GM18499 (cell line): ENCODE measurements around the gene FBXO41.

Source experiments
- ATAC-seq: cut with Tn5 transposase; IDR thresholded peaks from one replicate; pipeline ENCODE4 v1.9.1; 2021; ENCODE audit warnings: moderate number of reproducible peaks; ENCODE audit not compliant: insufficient read depth, unreplicated experiment

Gene FBXO41

DNA sequence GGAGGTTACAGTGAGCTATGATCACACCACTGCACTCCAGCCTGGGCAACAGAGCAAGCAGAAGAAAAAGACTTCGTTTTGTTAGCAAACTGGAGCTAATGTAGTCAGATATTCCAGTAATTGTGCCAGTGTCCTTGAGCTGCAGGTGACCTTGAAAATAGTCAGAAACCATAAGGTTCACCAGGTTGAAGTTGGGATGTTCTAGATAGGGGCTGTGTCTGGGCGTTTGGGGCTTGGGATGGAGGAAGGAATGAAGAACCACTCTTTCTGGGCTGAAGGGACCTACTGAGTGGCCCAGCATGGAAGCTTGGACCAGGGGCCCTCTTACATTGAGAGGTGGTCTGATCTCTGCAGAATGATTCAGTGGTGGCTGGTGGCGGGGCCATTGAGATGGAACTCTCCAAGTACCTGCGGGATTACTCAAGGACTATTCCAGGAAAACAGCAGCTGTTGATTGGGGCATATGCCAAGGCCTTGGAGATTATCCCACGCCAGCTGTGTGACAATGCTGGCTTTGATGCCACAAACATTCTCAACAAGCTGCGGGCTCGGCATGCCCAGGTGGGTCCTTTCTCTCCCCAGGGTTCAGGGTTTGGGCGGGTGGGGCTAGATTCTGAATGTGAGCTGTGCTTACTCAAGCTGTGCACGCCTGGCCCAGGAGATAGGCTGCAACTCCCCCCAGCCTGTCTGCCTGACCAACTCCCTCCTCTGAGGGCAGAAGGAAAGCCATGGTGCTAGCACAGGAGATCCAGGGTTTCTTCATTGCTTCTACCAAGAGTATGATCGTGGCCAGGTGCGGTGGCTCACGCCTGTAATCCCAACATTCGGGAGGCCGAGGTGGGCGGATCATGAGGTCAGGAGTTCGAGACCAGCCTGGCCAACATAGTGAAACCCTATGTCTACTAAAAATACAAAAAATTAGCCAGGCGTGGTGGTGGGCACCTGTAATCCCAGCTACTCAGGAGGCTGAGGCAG, 33.1 kb downstream of the FBXO41 start:
- no peak for ATAC-seq

- ATAC-seq: no peak
Measured at GRCh38 chr2:73249636-73250035, 34.6 kb downstream of the FBXO41 start.

DNA sequence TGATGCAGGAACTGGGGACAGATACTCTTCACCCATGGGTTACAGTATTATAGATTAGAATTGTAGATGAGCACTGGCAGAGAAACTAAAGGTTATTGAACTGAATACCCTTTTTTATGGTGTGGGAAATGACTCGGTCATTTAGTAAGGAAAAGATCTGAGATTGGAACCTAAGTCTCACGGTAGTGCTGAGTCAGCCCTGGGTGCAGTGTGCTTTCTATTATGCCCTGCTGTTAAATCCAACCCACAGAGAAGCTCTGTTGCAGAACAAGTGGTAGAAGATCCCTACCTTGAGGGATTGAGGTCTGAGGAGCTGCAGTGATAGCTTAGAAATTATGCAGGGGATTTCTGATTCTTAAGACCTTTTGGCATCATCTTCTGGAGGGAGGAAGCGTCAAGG, 37.4 kb downstream of the FBXO41 start:
- ATAC-seq: no peak

DNA sequence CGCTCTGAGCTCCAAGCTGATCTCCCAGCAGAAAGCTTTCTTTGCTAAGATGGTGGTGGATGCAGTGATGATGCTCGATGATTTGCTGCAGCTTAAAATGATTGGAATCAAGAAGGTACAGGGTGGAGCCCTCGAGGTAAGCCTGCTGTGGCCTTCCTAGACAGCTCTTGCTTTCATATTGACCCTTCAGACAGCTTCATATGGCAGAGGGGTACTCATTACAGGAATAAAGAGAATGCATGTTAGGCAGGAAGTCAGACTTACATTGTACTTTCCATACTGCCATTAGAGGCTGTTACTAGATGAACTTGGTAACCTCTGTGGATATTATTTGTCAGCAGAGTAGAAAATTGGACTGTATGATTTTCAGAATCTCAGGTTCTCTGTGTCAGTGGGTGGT, 39.7 kb downstream of the FBXO41 start:
- no peak for ATAC-seq

GRCh38 chr2:73243884-73244570, 40.3 kb downstream of the FBXO41 start:
- ATAC-seq: no peak

- no peak for ATAC-seq
Measured at GRCh38 chr2:73239776-73240175, 44.5 kb downstream of the FBXO41 start.

DNA sequence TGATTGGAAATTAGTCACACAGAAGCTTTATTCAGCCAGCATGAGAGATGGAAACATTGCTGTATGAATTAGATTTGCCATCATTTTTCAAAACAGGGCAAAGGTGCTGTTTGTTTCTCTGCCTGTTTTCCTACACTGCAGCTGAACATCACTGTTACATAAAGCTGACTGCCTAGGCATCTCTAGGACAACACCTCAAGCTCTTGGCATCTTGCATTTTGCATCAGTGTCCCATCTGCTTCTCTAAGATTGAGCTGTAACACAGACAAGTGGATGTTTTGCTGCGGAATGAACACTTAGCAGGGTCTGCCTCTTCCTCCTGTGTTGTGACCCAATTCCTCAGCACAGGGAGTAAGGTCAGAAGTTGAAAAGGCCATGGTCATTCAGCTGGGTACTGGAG, 45.3 kb downstream of the FBXO41 start:
- ATAC-seq: no peak

DNA sequence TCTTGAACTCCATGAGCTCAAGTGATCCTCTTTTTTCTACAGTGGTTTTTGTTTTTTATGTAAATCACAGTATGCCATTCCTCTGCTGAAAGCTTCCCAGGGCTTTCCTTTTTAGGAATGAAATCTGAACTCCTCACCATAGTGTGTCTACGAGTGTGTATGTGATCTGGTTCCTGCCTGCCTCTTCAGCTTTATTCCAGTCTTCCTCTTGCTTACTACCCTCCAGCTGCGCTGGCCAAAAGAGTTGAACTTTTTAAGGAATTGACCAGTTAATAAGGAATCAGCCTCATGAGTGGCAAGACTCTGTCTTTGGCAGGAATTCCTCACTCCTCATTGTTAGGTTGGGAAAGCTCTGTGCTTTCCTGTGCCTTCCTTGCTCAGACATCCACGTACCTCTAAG, 46.1 kb downstream of the FBXO41 start:
- no peak for ATAC-seq

GRCh38 chr2:73237168-73237567, 47.1 kb downstream of the FBXO41 start:
- no peak for ATAC-seq

DNA sequence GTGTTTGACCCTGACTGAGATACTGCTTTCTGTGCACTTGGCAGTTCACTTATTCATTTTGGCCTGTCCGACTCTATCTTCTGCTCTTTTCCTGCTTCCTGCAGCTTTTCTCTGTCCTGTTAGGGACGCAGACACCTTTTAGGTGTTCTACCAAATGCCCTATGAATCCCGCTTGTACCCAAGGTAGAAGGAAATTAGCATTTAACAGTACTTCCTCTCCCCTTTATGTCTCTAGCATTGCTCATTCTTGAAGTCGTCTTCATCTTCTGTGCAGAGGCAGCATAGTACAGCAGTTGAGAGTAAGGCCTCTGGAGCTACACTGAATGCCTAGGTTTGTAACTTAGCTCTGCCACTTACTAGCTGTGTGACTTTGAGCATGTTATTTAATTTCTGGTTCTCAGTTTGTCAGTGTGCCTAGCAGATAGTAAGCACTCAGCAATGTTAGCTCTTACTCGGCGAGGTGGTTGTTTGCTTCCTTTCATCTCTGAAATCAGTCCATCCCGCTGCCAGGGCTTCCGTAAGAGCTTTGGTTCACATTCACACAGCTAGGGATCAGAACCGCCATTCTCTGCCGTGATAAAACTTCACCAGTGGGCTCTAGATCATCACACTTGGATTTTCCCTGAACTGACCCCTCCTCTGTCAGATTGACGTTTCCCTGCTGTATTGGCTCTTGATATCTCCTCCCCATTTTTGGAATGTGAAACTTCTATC, 48.8 kb downstream of the FBXO41 start:
- ATAC-seq: no peak

GRCh38 chr2:73233932-73234832, 50.1 kb downstream of the FBXO41 start, which contains the start of gene CCT7:
TSS of gene CCT7 (plus strand) at chr2:73234308. CDS start at chr2:73234379, 71 bp downstream.
- peak; percentile 44 for ATAC-seq

GRCh38 chr2:73233154-73233931, 50.9 kb downstream of the FBXO41 start, which contains the start of gene PRADC1:
TSS of gene PRADC1 (minus strand) at chr2:73233239. CDS start at chr2:73233160, 79 bp downstream.
- ATAC-seq: peak; percentile 88

DNA sequence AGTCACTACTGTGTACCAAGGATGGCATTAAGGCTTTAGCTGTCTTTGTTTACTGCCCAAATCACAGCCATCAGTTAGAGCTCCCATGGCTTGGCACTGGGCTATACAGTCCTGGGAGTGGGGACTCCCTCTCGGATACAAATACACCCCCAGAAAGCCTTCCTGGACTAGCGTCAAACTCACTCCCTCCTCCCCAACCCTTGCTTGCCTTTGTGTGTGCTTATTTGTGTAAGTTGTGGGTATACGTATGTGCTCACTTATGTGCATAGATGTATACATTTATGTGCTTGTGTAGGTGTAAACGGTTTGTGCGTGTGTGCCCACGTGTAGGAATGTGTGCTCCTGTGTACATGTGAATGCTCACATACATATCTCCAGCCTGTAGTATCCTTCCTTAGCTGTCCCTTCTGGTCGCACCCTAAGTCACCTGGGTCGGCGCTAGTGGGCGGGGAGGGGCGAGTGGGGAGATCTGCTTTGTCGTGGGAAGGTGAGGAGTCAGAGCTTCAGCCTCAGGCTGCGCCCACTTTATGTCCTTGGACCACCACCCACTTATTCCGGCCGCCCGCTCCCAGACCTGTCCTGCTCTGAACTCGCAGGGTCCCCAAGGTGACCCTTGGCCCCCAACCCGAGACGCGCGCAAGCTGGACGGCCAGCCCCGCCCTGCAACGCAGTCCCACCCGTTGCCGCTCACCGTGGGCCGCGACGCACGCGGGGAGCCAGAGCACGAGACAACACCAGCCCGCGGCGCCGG, 51.7 kb downstream of the FBXO41 start:
- ATAC-seq: no peak

DNA sequence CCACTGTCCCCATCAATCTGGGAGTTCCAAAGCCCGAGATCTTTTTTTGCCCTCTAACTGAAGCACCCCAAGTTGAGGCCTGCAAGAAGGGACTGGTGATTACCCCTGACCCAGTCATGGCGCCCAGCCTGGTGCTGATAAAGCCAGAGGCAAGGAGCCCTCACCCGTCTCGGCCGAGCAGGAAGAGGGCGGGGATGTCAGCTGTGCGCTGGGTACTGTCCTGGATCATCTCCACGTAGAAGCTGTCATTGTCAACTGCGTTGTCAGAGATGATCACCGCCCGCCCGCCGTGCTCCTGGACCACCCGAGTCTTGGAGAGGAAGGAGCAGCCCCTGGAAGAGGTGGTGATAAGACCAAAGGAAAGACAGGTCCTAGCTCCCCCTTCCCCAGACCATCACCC, 55.6 kb downstream of the FBXO41 start:
- ATAC-seq: no peak

- ATAC-seq: no peak
Measured at GRCh38 chr2:73227086-73227485, 57.2 kb downstream of the FBXO41 start.

GRCh38 chr2:73225513-73226360, 58.5 kb downstream of the FBXO41 start:
- ATAC-seq: no peak

DNA sequence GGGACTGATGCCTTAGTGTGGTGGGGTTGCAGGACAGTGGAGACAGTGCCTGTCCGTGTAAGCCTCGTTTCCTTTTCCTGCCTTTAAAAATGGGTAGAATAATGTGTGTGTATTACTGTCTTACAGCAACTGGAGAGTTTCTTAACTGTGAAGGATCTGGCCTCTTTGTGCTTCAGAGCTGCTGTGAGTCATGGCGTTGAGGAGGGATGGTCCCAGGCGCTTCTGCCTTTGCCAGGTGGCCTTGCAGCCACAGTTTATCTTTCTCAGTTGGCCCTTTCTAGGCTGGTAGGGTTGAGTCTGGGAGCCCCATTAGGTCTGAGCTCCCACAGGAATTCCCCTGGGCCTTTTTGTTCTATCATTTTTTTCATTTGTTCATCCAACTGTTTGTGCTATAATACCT, 60.5 kb downstream of the FBXO41 start:
- no peak for ATAC-seq
